Measurements from ENCODE around the gene AKTIP. TPM values are rescaled to one million over a fixed set of nuclear protein-coding genes. Genes with fewer than 3 reads are reported as not detected.

Gene AKTIP
- total RNA-seq, 2 donors from 2014 or later = 60.4 to 76.0 TPM

Other genes starting within 250 kb of the AKTIP start
- gene RBL2, start 68.7 kb downstream of the AKTIP start, total RNA-seq = 10 to 100 TPM; 40.4 to 40.7 TPM
- gene RPGRIP1L, start 200.7 kb upstream of the AKTIP start, total RNA-seq = 1 to 10 TPM; 2.0 to 4.5 TPM
- 10 to 100 TPM; 61.1 to 71.2 TPM for gene FTO, start 200.9 kb upstream of the AKTIP start, total RNA-seq